ENCODE measurements around the gene UXS1.

Gene UXS1

DNA sequence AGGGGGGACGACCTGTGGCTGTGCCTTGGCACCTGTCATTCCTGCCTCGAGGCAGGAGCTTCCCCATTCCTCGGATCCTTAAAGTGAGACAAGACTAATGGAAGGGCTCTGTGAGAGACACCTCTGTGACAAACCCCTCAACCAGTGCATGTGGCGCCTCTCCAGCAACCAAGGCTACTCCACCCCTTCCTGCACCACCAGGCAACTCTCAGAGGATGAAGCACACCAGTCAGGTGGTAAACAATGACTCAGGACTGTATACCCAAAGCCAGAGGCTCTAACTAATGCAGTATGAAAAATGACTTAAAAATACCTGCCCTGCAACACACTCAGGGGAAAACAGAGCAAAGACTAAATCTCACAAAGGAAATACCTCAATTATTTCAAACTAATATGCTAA lies 136.9 kb downstream of the UXS1 start:
- H3K36me3 ChIP-seq (ENCODE audit: control insufficient read depth in 1 of 2, insufficient read depth in 2 of 2, low read length in 2 of 2): no peaks in the 10 kb centered on the region
- no peak overlapping the region for H2BK120ac ChIP-seq (ENCODE audit: insufficient read depth, low read length, poor library complexity)
- H3K18ac ChIP-seq (ENCODE audit: low read length): no peak overlapping the region
- no peak overlapping the region for H3K9ac ChIP-seq (ENCODE audit: low read length)
- no peak overlapping the region for H3K4me3 ChIP-seq (ENCODE audit: low read depth, low read length)
- no peak overlapping the region for H2AFZ ChIP-seq (ENCODE audit: insufficient read depth, low read length, poor library complexity)
- H3K79me2 ChIP-seq (ENCODE audit: control insufficient read depth, insufficient read depth, low read length, poor library complexity): no peaks in the 10 kb centered on the region
- H3K23ac ChIP-seq (ENCODE audit: low read length): no peak overlapping the region
- H2BK12ac ChIP-seq (ENCODE audit: low read length): no peak overlapping the region
- H3K4me1 ChIP-seq (ENCODE audit: control insufficient read depth in 1 of 2, insufficient read depth in 2 of 2, low read length in 2 of 2): no peaks in the 10 kb centered on the region
- H4K8ac ChIP-seq (ENCODE audit: low read depth, low read length): no peak overlapping the region
- no peak overlapping the region for H3K4ac ChIP-seq (ENCODE audit: low read depth, low read length)
- H3K27me3 ChIP-seq (ENCODE audit: insufficient read depth, low read length): no peaks in the 10 kb centered on the region
- H3K79me1 ChIP-seq (ENCODE audit: low read length): no peaks in the 10 kb centered on the region
- H3K14ac ChIP-seq (ENCODE audit: low read length): no peak overlapping the region
- H4K12ac ChIP-seq (ENCODE audit: low read depth, low read length): no peak overlapping the region
- H3K27ac ChIP-seq (ENCODE audit: low read depth, low read length): no peak overlapping the region
- H3K9me3 ChIP-seq (ENCODE audit: insufficient read depth, low read depth, low read length): no peaks in the 10 kb centered on the region
- H2BK5ac ChIP-seq (ENCODE audit: low read depth, low read length, poor library complexity): no peak overlapping the region
- H4K91ac ChIP-seq (ENCODE audit: low read depth, low read length): no peak overlapping the region
- H2AK5ac ChIP-seq (ENCODE audit: low read length): no peak overlapping the region
- DNase-seq: no peak
- no CpG with 5 or more reads among the region's 4 CpGs for WGBS (ENCODE audit: extremely low coverage, insufficient coverage, insufficient read length)
- no peak overlapping the region for H3K4me2 ChIP-seq (ENCODE audit: low read length)

DNA sequence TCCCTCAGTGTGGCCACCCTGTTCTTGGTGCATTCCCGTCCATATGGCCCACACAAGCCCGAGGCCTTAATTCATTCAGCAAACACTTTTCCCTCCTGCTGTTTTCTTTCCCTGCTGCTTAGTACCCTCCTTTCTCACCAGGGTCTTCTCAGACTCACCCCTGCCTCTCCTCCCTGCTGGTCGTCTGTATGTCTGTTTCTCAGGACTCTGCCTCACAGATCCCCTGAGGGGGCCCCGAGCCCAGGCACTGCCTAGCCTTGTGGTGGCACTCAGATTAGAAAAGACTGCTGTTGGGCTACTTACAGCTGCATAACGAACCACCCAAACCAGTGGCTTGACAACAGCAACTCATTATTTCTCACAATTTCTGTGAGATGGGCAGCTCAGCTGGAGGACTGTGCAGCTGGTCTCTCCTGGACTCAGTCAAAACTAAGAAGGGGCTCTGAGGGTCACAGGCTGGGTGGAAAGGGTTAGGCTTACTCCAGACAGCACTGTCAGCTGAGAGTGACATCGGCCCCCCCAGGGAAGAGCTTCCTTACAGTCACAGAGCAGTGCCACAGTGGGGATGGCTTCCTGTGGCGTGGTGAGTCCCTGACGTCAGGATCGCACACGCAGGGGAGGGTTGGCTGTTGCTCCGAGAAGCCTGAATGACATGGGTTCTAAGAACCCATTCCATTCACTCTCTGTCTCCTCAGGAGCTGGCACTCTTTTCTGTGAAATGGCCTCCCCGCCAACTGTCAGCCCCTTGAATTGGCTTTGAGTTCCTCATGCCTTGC lies 139.0 kb downstream of the UXS1 start:
- no peak for DNase-seq
- Histone ChIP-seq H2AK5ac (ENCODE audit: low read length) (no peak overlapping the region), H3K79me1 (ENCODE audit: low read length) (no peaks in the 10 kb centered on the region), H4K12ac (ENCODE audit: low read depth, low read length) (peak overlapping the region; percentile 38), H2BK5ac (ENCODE audit: low read depth, low read length, poor library complexity) (no peak overlapping the region), H4K8ac (ENCODE audit: low read depth, low read length) (no peak overlapping the region), H3K4me3 (ENCODE audit: low read depth, low read length) (no peak overlapping the region), H3K14ac (ENCODE audit: low read length) (no peak overlapping the region), H2BK120ac (ENCODE audit: insufficient read depth, low read length, poor library complexity) (no peak overlapping the region), H3K27me3 (ENCODE audit: insufficient read depth, low read length) (no peaks in the 10 kb centered on the region), H3K23ac (ENCODE audit: low read length) (no peak overlapping the region), H3K27ac (ENCODE audit: low read depth, low read length) (no peak overlapping the region), H3K79me2 (ENCODE audit: control insufficient read depth, insufficient read depth, low read length, poor library complexity) (no peaks in the 10 kb centered on the region), H3K4me2 (ENCODE audit: low read length) (no peak overlapping the region), H3K9me3 (ENCODE audit: insufficient read depth, low read depth, low read length) (no peaks in the 10 kb centered on the region), H2AFZ (ENCODE audit: insufficient read depth, low read length, poor library complexity) (no peak overlapping the region), H3K9ac (ENCODE audit: low read length) (no peak overlapping the region), H3K18ac (ENCODE audit: low read length) (no peak overlapping the region), H3K36me3 (ENCODE audit: control insufficient read depth in 1 of 2, insufficient read depth in 2 of 2, low read length in 2 of 2) (no peaks in the 10 kb centered on the region), H2BK12ac (ENCODE audit: low read length) (no peak overlapping the region), H4K91ac (ENCODE audit: low read depth, low read length) (no peak overlapping the region), H3K4me1 (ENCODE audit: control insufficient read depth in 1 of 2, insufficient read depth in 2 of 2, low read length in 2 of 2) (no peaks in the 10 kb centered on the region), H3K4ac (ENCODE audit: low read depth, low read length) (no peak overlapping the region)
- no CpG with 5 or more reads among the region's 12 CpGs for WGBS (ENCODE audit: extremely low coverage, insufficient coverage, insufficient read length)

DNA sequence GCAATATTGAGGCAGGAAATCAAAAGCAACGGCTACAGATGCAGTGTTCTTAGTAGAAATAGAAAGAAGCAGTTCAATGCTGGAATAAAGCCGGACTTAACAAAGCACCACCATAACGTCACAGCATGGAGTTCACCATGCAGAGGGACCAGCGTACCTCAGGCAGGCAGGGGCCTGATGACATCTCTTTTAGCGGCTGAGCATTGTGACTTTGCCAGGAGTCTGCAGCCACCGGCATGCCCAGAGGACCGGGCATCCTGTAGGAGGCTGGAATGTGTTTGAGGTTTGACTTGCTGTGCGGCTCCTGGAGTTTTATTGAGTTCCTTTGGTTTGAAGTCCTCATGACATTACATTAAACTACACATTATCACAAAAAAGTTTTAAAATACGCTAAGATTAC lies 139.8 kb downstream of the UXS1 start:
- Histone ChIP-seq H3K18ac (ENCODE audit: low read length) (no peak overlapping the region), H3K4me3 (ENCODE audit: low read depth, low read length) (no peak overlapping the region), H2AFZ (ENCODE audit: insufficient read depth, low read length, poor library complexity) (no peak overlapping the region), H4K8ac (ENCODE audit: low read depth, low read length) (no peak overlapping the region), H2BK120ac (ENCODE audit: insufficient read depth, low read length, poor library complexity) (no peak overlapping the region), H3K9ac (ENCODE audit: low read length) (no peak overlapping the region), H4K91ac (ENCODE audit: low read depth, low read length) (no peak overlapping the region), H3K79me2 (ENCODE audit: control insufficient read depth, insufficient read depth, low read length, poor library complexity) (no peaks in the 10 kb centered on the region), H3K23ac (ENCODE audit: low read length) (no peak overlapping the region), H3K4me2 (ENCODE audit: low read length) (no peak overlapping the region), H2BK5ac (ENCODE audit: low read depth, low read length, poor library complexity) (no peak overlapping the region), H4K12ac (ENCODE audit: low read depth, low read length) (no peak overlapping the region), H3K14ac (ENCODE audit: low read length) (no peak overlapping the region), H3K27me3 (ENCODE audit: insufficient read depth, low read length) (no peaks in the 10 kb centered on the region), H2BK12ac (ENCODE audit: low read length) (no peak overlapping the region), H3K79me1 (ENCODE audit: low read length) (no peaks in the 10 kb centered on the region), H3K9me3 (ENCODE audit: insufficient read depth, low read depth, low read length) (no peaks in the 10 kb centered on the region), H2AK5ac (ENCODE audit: low read length) (no peak overlapping the region), H3K27ac (ENCODE audit: low read depth, low read length) (no peak overlapping the region), H3K36me3 (ENCODE audit: control insufficient read depth in 1 of 2, insufficient read depth in 2 of 2, low read length in 2 of 2) (no peaks in the 10 kb centered on the region), H3K4me1 (ENCODE audit: control insufficient read depth in 1 of 2, insufficient read depth in 2 of 2, low read length in 2 of 2) (no peaks in the 10 kb centered on the region), H3K4ac (ENCODE audit: low read depth, low read length) (no peak overlapping the region)
- WGBS (ENCODE audit: extremely low coverage, insufficient coverage, insufficient read length): no CpG with 5 or more reads among the region's 9 CpGs
- DNase-seq: no peak

DNA sequence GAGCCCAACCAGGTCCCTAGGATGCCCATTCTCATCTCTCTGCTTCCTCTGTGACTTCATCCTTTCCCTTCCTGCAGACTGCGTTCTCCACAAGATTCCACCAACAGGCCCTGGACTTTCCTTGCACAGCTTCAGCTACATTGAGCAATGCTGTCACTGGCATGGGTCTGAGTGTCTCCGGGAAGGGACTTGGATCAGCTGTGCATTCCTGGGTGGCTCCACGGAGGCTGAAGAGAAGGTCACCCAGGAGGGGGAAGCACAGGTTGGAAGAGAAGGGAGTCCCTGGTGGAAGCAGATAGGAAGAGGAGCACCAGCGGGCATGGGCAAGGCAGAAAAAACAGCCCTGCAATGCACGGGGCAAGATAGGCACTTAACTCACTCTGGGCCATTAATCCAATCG lies 140.5 kb downstream of the UXS1 start:
- Histone ChIP-seq H4K12ac (ENCODE audit: low read depth, low read length) (no peak overlapping the region), H3K9me3 (ENCODE audit: insufficient read depth, low read depth, low read length) (no peaks in the 10 kb centered on the region), H2BK120ac (ENCODE audit: insufficient read depth, low read length, poor library complexity) (no peak overlapping the region), H3K27ac (ENCODE audit: low read depth, low read length) (no peak overlapping the region), H3K79me1 (ENCODE audit: low read length) (no peaks in the 10 kb centered on the region), H3K23ac (ENCODE audit: low read length) (no peak overlapping the region), H2BK5ac (ENCODE audit: low read depth, low read length, poor library complexity) (no peak overlapping the region), H4K8ac (ENCODE audit: low read depth, low read length) (no peak overlapping the region), H2AK5ac (ENCODE audit: low read length) (no peak overlapping the region), H3K36me3 (ENCODE audit: control insufficient read depth in 1 of 2, insufficient read depth in 2 of 2, low read length in 2 of 2) (no peaks in the 10 kb centered on the region), H3K4me1 (ENCODE audit: control insufficient read depth in 1 of 2, insufficient read depth in 2 of 2, low read length in 2 of 2) (no peaks in the 10 kb centered on the region), H3K27me3 (ENCODE audit: insufficient read depth, low read length) (no peaks in the 10 kb centered on the region), H3K18ac (ENCODE audit: low read length) (no peak overlapping the region), H3K79me2 (ENCODE audit: control insufficient read depth, insufficient read depth, low read length, poor library complexity) (no peaks in the 10 kb centered on the region), H2BK12ac (ENCODE audit: low read length) (no peak overlapping the region), H3K4ac (ENCODE audit: low read depth, low read length) (no peak overlapping the region), H3K9ac (ENCODE audit: low read length) (no peak overlapping the region), H2AFZ (ENCODE audit: insufficient read depth, low read length, poor library complexity) (no peak overlapping the region), H3K4me2 (ENCODE audit: low read length) (no peak overlapping the region), H3K4me3 (ENCODE audit: low read depth, low read length) (no peak overlapping the region), H3K14ac (ENCODE audit: low read length) (no peak overlapping the region), H4K91ac (ENCODE audit: low read depth, low read length) (no peak overlapping the region)
- DNase-seq: no peak
- WGBS (ENCODE audit: extremely low coverage, insufficient coverage, insufficient read length): no CpG with 5 or more reads among the region's 6 CpGs
